VCaP (cell line): ENCODE results near the gene PRICKLE2.

ENCODE experiments used
- H3K27ac ChIP-seq: fragments of 450-650 bp; 2 replicates; pipeline ENCODE4 v1.5.1; 2017
- CTCF ChIP-seq: fragments of 450-650 bp; conservative IDR thresholded peaks from 2 replicates; pipeline ENCODE4 v1.5.1; 2017; ENCODE audit warnings: mild to moderate bottlenecking, moderate library complexity

The PRICKLE2 gene

GRCh38 chr3:64218746-64219145 lies 6.5 kb downstream of the PRICKLE2 start:
- TF ChIP-seq CTCF: no peak
- no peak overlapping the region for H3K27ac ChIP-seq

GRCh38 chr3:64218329-64218728 lies 6.9 kb downstream of the PRICKLE2 start:
- TF ChIP-seq CTCF: no peak
- H3K27ac ChIP-seq: no peak overlapping the region

- no peak for TF ChIP-seq CTCF
- no peak overlapping the region for H3K27ac ChIP-seq
These were observed 8.8 kb downstream of the PRICKLE2 start for GRCh38 chr3:64216274-64217147.

- no peak for TF ChIP-seq CTCF
- H3K27ac ChIP-seq: no peak overlapping the region
These were observed 9.7 kb downstream of the PRICKLE2 start for GRCh38 chr3:64215559-64215958.

GRCh38 chr3:64215103-64215502 lies 10.2 kb downstream of the PRICKLE2 start:
- no peak overlapping the region for H3K27ac ChIP-seq
- no peak for TF ChIP-seq CTCF

GRCh38 chr3:64214381-64215018 lies 10.8 kb downstream of the PRICKLE2 start:
- no peak overlapping the region for H3K27ac ChIP-seq
- no peak for TF ChIP-seq CTCF

- no peak overlapping the region for H3K27ac ChIP-seq
- TF ChIP-seq CTCF: no peak
These were observed 11.3 kb downstream of the PRICKLE2 start for GRCh38 chr3:64213962-64214379.
